HepG2 (cell line): ENCODE results near the gene RNPC3. TPM values are rescaled to one million over a fixed set of nuclear protein-coding genes. Genes with fewer than 3 reads are reported as not detected.

Source experiments
- ATAC-seq: fragments of 200-7000 bp; cut with Tn5 transposase; 3 replicates; pipeline ENCODE4 v1.9.1; 2020; ENCODE audit warnings: mild to moderate bottlenecking, moderate library complexity
- BruUV-seq: library from RNA; stranded (reverse); fragments of 400-500 nt; replicated peaks from 2 replicates; lab custom pipeline; 2021; lab: Mats Ljungman, UMichigan
- CTCF ChIA-PET: fragments of 300-600 bp; formaldehyde crosslinking; extraction: SDS; loops from one replicate; lab custom pipeline; 2021; ENCODE audit warnings: low total read pairs, inconsistent platforms, low intra/inter-chr PET ratio; lab: Yijun Ruan, JAX
- POLR2A ChIA-PET: fragments of 350-600 bp; sonication (Branson Sonifier 250); formaldehyde crosslinking; loops from one replicate; lab custom pipeline; 2020; ENCODE audit warnings: antibody characterized with exemption, inconsistent platforms; lab: Yijun Ruan, JAX
- DNase-seq: peaks from one replicate; pipeline ENCODE4 v3.0.0-alpha.2; 2015; ENCODE audit warnings: low spot score
- FAIRE-seq: peaks from 3 replicates; lab custom pipeline; 2011; peaks lifted over from hg19 to GRCh38; lab: Jason Lieb, UNC
- H2AFZ ChIP-seq: one replicate; pipeline ENCODE4 v1.6.1; 2011; ENCODE audit warnings: low read length, inconsistent platforms
- H3K27ac ChIP-seq: fragments of 300-600 bp; 3 replicates; pipeline ENCODE4 v1.8.0; 2011; ENCODE audit warnings: mixed run types, mild to moderate bottlenecking, mixed read lengths, low read length, inconsistent platforms; ENCODE audit not compliant: insufficient read depth; ENCODE audit errors: extremely low read length
- H3K27me3 ChIP-seq, 2 experiments: fragments of 200-600 bp in 1 of 2; 2 replicates in 1 of 2; 3 replicates in 1 of 2; pipeline versions ENCODE4 v1.6.0 to v1.8.0; 2011; ENCODE audit warnings: low read length in 2 of 2, mild to moderate bottlenecking in 2 of 2, moderate library complexity in 2 of 2, inconsistent platforms in 1 of 2; ENCODE audit not compliant: insufficient read depth in 2 of 2, control insufficient read depth in 1 of 2
- H3K36me3 ChIP-seq, 2 experiments: fragments of 200-600 bp in 1 of 2; replicated peaks in 1 of 2; 2 replicates in 1 of 2; 3 replicates in 1 of 2; pipeline versions ENCODE4 v1.5.1 to v1.8.0; 2011; ENCODE audit warnings: low read length in 2 of 2, inconsistent platforms in 1 of 2; ENCODE audit not compliant: insufficient read depth in 2 of 2, control insufficient read depth in 1 of 2
- H3K4me1 ChIP-seq: 2 replicates; pipeline ENCODE4 v1.5.1; 2012; ENCODE audit warnings: low read length, inconsistent platforms; ENCODE audit not compliant: insufficient read depth
- H3K4me2 ChIP-seq: 2 replicates; pipeline ENCODE4 v1.6.0; 2011; ENCODE audit warnings: low read depth, low read length, inconsistent platforms
- H3K4me3 ChIP-seq, 3 experiments: fragments of 200-600 bp in 1 of 3; sonication (generic), shearing (Covaris generic) in 1 of 3; replicated peaks in 1 of 3; 2 replicates each; pipeline ENCODE4 v1.5.1; 2011 to 2016; ENCODE audit warnings: low read length in 3 of 3, inconsistent platforms in 2 of 3, low read depth in 2 of 3, mild to moderate bottlenecking in 2 of 3, control low read depth in 1 of 3, mixed read lengths in 1 of 3; ENCODE audit not compliant: insufficient read depth in 1 of 3
- H3K79me2 ChIP-seq: one replicate; pipeline ENCODE4 v1.6.1; 2011; ENCODE audit warnings: low read length, inconsistent platforms; ENCODE audit not compliant: insufficient read depth
- H3K9ac ChIP-seq: 2 replicates; pipeline ENCODE4 v1.6.0; 2011; ENCODE audit warnings: mild to moderate bottlenecking, low read depth, low read length, inconsistent platforms; ENCODE audit not compliant: insufficient read depth
- H3K9me3 ChIP-seq: 2 replicates; pipeline ENCODE4 v1.5.1; 2012; ENCODE audit warnings: mild to moderate bottlenecking, low read length
- H4K20me1 ChIP-seq: 2 replicates; pipeline ENCODE4 v1.6.0; 2011; ENCODE audit warnings: inconsistent platforms, mild to moderate bottlenecking, low read length, moderate library complexity; ENCODE audit not compliant: insufficient read depth
- MAF1 ChIP-seq: sonication (generic); formaldehyde crosslinking; IDR thresholded peaks from 2 replicates; pipeline ENCODE4 v1.5.0; 2020; ENCODE audit warnings: missing genetic modification reagents, borderline replicate concordance
- MXD3 ChIP-seq: IDR thresholded peaks from 2 replicates; pipeline ENCODE4 v1.6.1; 2016; ENCODE audit warnings: mild to moderate bottlenecking, missing biosample characterization, missing genetic modification reagents
- MXD4 ChIP-seq: IDR thresholded peaks from 2 replicates; pipeline ENCODE4 v1.6.1; 2016; ENCODE audit warnings: mild to moderate bottlenecking, missing biosample characterization, missing genetic modification reagents
- ZFYVE20 ChIP-seq: sonication (generic); formaldehyde crosslinking; IDR thresholded peaks from 2 replicates; pipeline ENCODE4 v1.8.0; 2023; ENCODE audit warnings: low read depth, mild to moderate bottlenecking, moderate library complexity, missing genetic modification reagents, borderline replicate concordance
- ZNF350 ChIP-seq: sonication (generic); formaldehyde crosslinking; IDR thresholded peaks from 2 replicates; pipeline ENCODE4 v1.4.0; 2020; ENCODE audit warnings: mild to moderate bottlenecking, low read depth, missing genetic modification reagents, borderline replicate concordance
- ZNF451 ChIP-seq: sonication (generic); formaldehyde crosslinking; IDR thresholded peaks from 2 replicates; pipeline ENCODE4 v1.5.0; 2020; ENCODE audit warnings: mild to moderate bottlenecking, missing genetic modification reagents
- ZNF776 ChIP-seq: sonication (generic); formaldehyde crosslinking; IDR thresholded peaks from 2 replicates; pipeline ENCODE4 v1.4.0; 2020; ENCODE audit warnings: mild to moderate bottlenecking, missing genetic modification reagents
- ZSCAN21 ChIP-seq: sonication (generic); formaldehyde crosslinking; IDR thresholded peaks from 2 replicates; pipeline ENCODE4 v1.8.0; 2022; ENCODE audit warnings: mild to moderate bottlenecking, missing genetic modification reagents, moderate library complexity, borderline replicate concordance
- WGBS: methylation state at CpG from one replicate; pipeline ENCODE4 v1.1.6; 2017; ENCODE audit warnings: low lambda C conversion rate; 5-methylcytosine and 5-hydroxymethylcytosine counted together
- in situ Hi-C: cut with HindIII; loops from 2 replicates; pipeline ENCODE4 v1.10.0; 2017; ENCODE audit warnings: low pct_unique_long_range_greater_than_20kb; ENCODE audit not compliant: extremely low pct_ligation_motif_present
- intact Hi-C: fragments of 100-400 bp; cut with micrococcal nuclease; formaldehyde crosslinking; loops from one replicate; pipeline ENCODE4 v1.10.0; 2022; ENCODE audit not compliant: unreplicated experiment
- polyA plus RNA-seq, 8 experiments: library from polyadenylated mRNA; depleted of rRNA in 3 of 8; stranded (reverse) in 7 of 8; unstranded in 1 of 8; fragments of >200 nt; fragmentation: Illumina TruSeq in 4 of 8; extraction: Trizol in 4 of 8; gene quantifications; 2 replicates each; pipeline versions ENCODE4 v1.2.1 to v1.2.3, GENCODE V29; 2011 to 2016; ENCODE audit warnings: low read depth in 4 of 8, missing spikeins in 1 of 8, mixed read lengths in 1 of 8; ENCODE audit not compliant: insufficient read depth in 1 of 8
- total RNA-seq, 5 experiments: library from RNA; depleted of rRNA; stranded (reverse); fragments of >200 nt; fragmentation: Illumina TruSeq; extraction: Trizol; gene quantifications; 2 replicates each; pipeline ENCODE4 v1.2.3, GENCODE V29; 2016; ENCODE audit warnings: low read depth in 1 of 5

Gene RNPC3
- total and polyA plus RNA-seq, 2 of the 13 experiments (the other 11 are each of a cell fraction or from before 2014, with no cell fraction given): 9.1 to 22.1 TPM

- Histone ChIP-seq H3K9ac (no peak overlapping the region), H3K27me3 (no peaks in the 10 kb centered on the region), H3K4me1 (no peaks in the 10 kb centered on the region), H3K79me2 (no peaks in the 10 kb centered on the region), H3K36me3 (peaks cover 10 to 42% of the 10 kb centered on the region in 2 experiments), H4K20me1 (no peaks in the 10 kb centered on the region)
- no TSS peak for BruUV-seq
- in situ Hi-C loops (no loop called here), intact Hi-C loops (no loop called here)
- no peak for DNase-seq
- CTCF ChIA-PET: no interaction called here
- no peak for ATAC-seq
- POLR2A ChIA-PET: no interaction called here
- TF ChIP-seq ZNF776 (CRISPR knock-in tag) (no peak), MXD3 (CRISPR knock-in tag) (no peak), MXD4 (CRISPR knock-in tag) (no peak)
- TF ChIP-seq, all 625 proteins: peak for 0
- no peak overlapping the region for H3K4me3 ChIP-seq
- no peaks in the 10 kb centered on the region for H3K9me3 ChIP-seq
- H2AFZ ChIP-seq: no peak overlapping the region
- no peak overlapping the region for H3K4me2 ChIP-seq
- WGBS: 92% methylated on average over 2 of the region's 2 CpGs
- H3K27ac ChIP-seq: no peak overlapping the region
- FAIRE-seq: no peak
Measured at GRCh38 chr1:103538226-103538625, 12.7 kb downstream of the RNPC3 start.

GRCh38 chr1:103541431-103541830 lies 15.9 kb downstream of the RNPC3 start:
- H3K27me3 ChIP-seq: no peaks in the 10 kb centered on the region
- 98% methylated on average over 3 of the region's 3 CpGs for WGBS
- H3K9me3 ChIP-seq: no peaks in the 10 kb centered on the region
- H3K9ac ChIP-seq: no peak overlapping the region
- CTCF ChIA-PET: no interaction called here
- POLR2A ChIA-PET: no interaction called here
- TF ChIP-seq ZSCAN21 (CRISPR knock-in tag) (no peak), ZFYVE20 (CRISPR knock-in tag) (no peak), MAF1 (CRISPR knock-in tag) (no peak), ZNF451 (CRISPR knock-in tag) (no peak), ZNF350 (CRISPR knock-in tag) (no peak)
- TF ChIP-seq, all 625 proteins: peak for 0
- no peak for DNase-seq
- intact Hi-C loops: no loop called here
- Histone ChIP-seq H2AFZ (no peak overlapping the region), H3K27ac (no peak overlapping the region), H3K4me1 (no peaks in the 10 kb centered on the region), H3K4me2 (no peak overlapping the region), H3K4me3 (no peak overlapping the region), H3K36me3 (peaks cover 12 to 49% of the 10 kb centered on the region in 2 experiments), H4K20me1 (no peaks in the 10 kb centered on the region), H3K79me2 (no peaks in the 10 kb centered on the region)
- BruUV-seq: no TSS peak
- no peak for FAIRE-seq
- no peak for ATAC-seq
- in situ Hi-C loops: no loop called here
